HepG2 (cell line): ENCODE results near the gene COBLL1. TPM values are rescaled to one million over a fixed set of nuclear protein-coding genes. Genes with fewer than 3 reads are reported as not detected.

Experiments
- ATAC-seq: fragments of 200-7000 bp; cut with Tn5 transposase; 3 replicates; pipeline ENCODE4 v1.9.1; 2020; ENCODE audit warnings: mild to moderate bottlenecking, moderate library complexity
- BruUV-seq: library from RNA; stranded (reverse); fragments of 400-500 nt; replicated peaks from 2 replicates; lab custom pipeline; 2021; lab: Mats Ljungman, UMichigan
- CTCF ChIA-PET: fragments of 300-600 bp; formaldehyde crosslinking; extraction: SDS; loops from one replicate; lab custom pipeline; 2021; ENCODE audit warnings: low total read pairs, inconsistent platforms, low intra/inter-chr PET ratio; lab: Yijun Ruan, JAX
- POLR2A ChIA-PET: fragments of 350-600 bp; sonication (Branson Sonifier 250); formaldehyde crosslinking; loops from one replicate; lab custom pipeline; 2020; ENCODE audit warnings: antibody characterized with exemption, inconsistent platforms; lab: Yijun Ruan, JAX
- DNase-seq: peaks from one replicate; pipeline ENCODE4 v3.0.0-alpha.2; 2015; ENCODE audit warnings: low spot score
- FAIRE-seq: peaks from 3 replicates; lab custom pipeline; 2011; peaks lifted over from hg19 to GRCh38; lab: Jason Lieb, UNC
- H2AFZ ChIP-seq: one replicate; pipeline ENCODE4 v1.6.1; 2011; ENCODE audit warnings: low read length, inconsistent platforms
- H3K27ac ChIP-seq: fragments of 300-600 bp; 3 replicates; pipeline ENCODE4 v1.8.0; 2011; ENCODE audit warnings: mixed run types, mild to moderate bottlenecking, mixed read lengths, low read length, inconsistent platforms; ENCODE audit not compliant: insufficient read depth; ENCODE audit errors: extremely low read length
- H3K27me3 ChIP-seq, 2 experiments: fragments of 200-600 bp in 1 of 2; 2 replicates in 1 of 2; 3 replicates in 1 of 2; pipeline versions ENCODE4 v1.6.0 to v1.8.0; 2011; ENCODE audit warnings: low read length in 2 of 2, mild to moderate bottlenecking in 2 of 2, moderate library complexity in 2 of 2, inconsistent platforms in 1 of 2; ENCODE audit not compliant: insufficient read depth in 2 of 2, control insufficient read depth in 1 of 2
- H3K36me3 ChIP-seq, 2 experiments: fragments of 200-600 bp in 1 of 2; replicated peaks in 1 of 2; 2 replicates in 1 of 2; 3 replicates in 1 of 2; pipeline versions ENCODE4 v1.5.1 to v1.8.0; 2011; ENCODE audit warnings: low read length in 2 of 2, inconsistent platforms in 1 of 2; ENCODE audit not compliant: insufficient read depth in 2 of 2, control insufficient read depth in 1 of 2
- H3K4me1 ChIP-seq: 2 replicates; pipeline ENCODE4 v1.5.1; 2012; ENCODE audit warnings: low read length, inconsistent platforms; ENCODE audit not compliant: insufficient read depth
- H3K4me2 ChIP-seq: 2 replicates; pipeline ENCODE4 v1.6.0; 2011; ENCODE audit warnings: low read depth, low read length, inconsistent platforms
- H3K4me3 ChIP-seq, 3 experiments: fragments of 200-600 bp in 1 of 3; sonication (generic), shearing (Covaris generic) in 1 of 3; replicated peaks in 1 of 3; 2 replicates each; pipeline ENCODE4 v1.5.1; 2011 to 2016; ENCODE audit warnings: low read length in 3 of 3, inconsistent platforms in 2 of 3, low read depth in 2 of 3, mild to moderate bottlenecking in 2 of 3, control low read depth in 1 of 3, mixed read lengths in 1 of 3; ENCODE audit not compliant: insufficient read depth in 1 of 3
- H3K79me2 ChIP-seq: one replicate; pipeline ENCODE4 v1.6.1; 2011; ENCODE audit warnings: low read length, inconsistent platforms; ENCODE audit not compliant: insufficient read depth
- H3K9ac ChIP-seq: 2 replicates; pipeline ENCODE4 v1.6.0; 2011; ENCODE audit warnings: mild to moderate bottlenecking, low read depth, low read length, inconsistent platforms; ENCODE audit not compliant: insufficient read depth
- H3K9me3 ChIP-seq: 2 replicates; pipeline ENCODE4 v1.5.1; 2012; ENCODE audit warnings: mild to moderate bottlenecking, low read length
- H4K20me1 ChIP-seq: 2 replicates; pipeline ENCODE4 v1.6.0; 2011; ENCODE audit warnings: inconsistent platforms, mild to moderate bottlenecking, low read length, moderate library complexity; ENCODE audit not compliant: insufficient read depth
- ARID2 ChIP-seq: sonication (generic); formaldehyde crosslinking; IDR thresholded peaks from 2 replicates; pipeline ENCODE4 v1.8.1; 2022; ENCODE audit warnings: mild to moderate bottlenecking, missing genetic modification reagents, borderline replicate concordance
- ASH2L ChIP-seq: fragments of 300-600, 200-600 bp; sonication (generic); IDR thresholded peaks from 2 replicates; pipeline ENCODE4 v1.7.0; 2017; ENCODE audit warnings: low read depth, mild to moderate bottlenecking, moderate library complexity, mixed read lengths, low read length; ENCODE audit not compliant: insufficient read length
- ATF1 ChIP-seq: IDR thresholded peaks from 2 replicates; pipeline ENCODE4 v1.6.1; 2016; ENCODE audit warnings: mild to moderate bottlenecking, control low read depth
- ATF7 ChIP-seq, 2 experiments: fragments of 450-650 bp in 1 of 2; sonication (generic) in 1 of 2; formaldehyde crosslinking in 1 of 2; IDR thresholded peaks; 2 replicates each; pipeline versions ENCODE4 v1.4.0 to v1.6.1; 2016 to 2020; ENCODE audit warnings: antibody characterized with exemption in 1 of 2, mild to moderate bottlenecking in 1 of 2, missing genetic modification reagents in 1 of 2
- DNMT1 ChIP-seq: sonication (generic); formaldehyde crosslinking; IDR thresholded peaks from 2 replicates; pipeline ENCODE4 v1.5.1; 2020; ENCODE audit warnings: mild to moderate bottlenecking, missing genetic modification reagents
- FOSL1 ChIP-seq: sonication (generic); formaldehyde crosslinking; IDR thresholded peaks from 2 replicates; pipeline ENCODE4 v1.9.0; 2021; ENCODE audit warnings: missing genetic modification reagents, borderline replicate concordance
- KAT7 ChIP-seq: IDR thresholded peaks from 2 replicates; pipeline ENCODE4 v1.6.1; 2018; ENCODE audit warnings: borderline replicate concordance, missing compliant biosample characterization
- NFATC3 ChIP-seq: sonication (generic); formaldehyde crosslinking; IDR thresholded peaks from 2 replicates; pipeline ENCODE4 v1.5.1; 2020; ENCODE audit warnings: mild to moderate bottlenecking, missing genetic modification reagents
- NFYB ChIP-seq: sonication (generic); formaldehyde crosslinking; IDR thresholded peaks from 2 replicates; pipeline ENCODE4 v1.4.0; 2020; ENCODE audit warnings: missing genetic modification reagents
- PAF1 ChIP-seq: IDR thresholded peaks from 2 replicates; pipeline ENCODE4 v1.6.1; 2016; ENCODE audit warnings: missing genetic modification reagents, missing compliant biosample characterization
- SP5 ChIP-seq: IDR thresholded peaks from 2 replicates; pipeline ENCODE4 v1.6.1; 2016; ENCODE audit warnings: low read depth, borderline replicate concordance
- YEATS2 ChIP-seq: sonication (generic); formaldehyde crosslinking; IDR thresholded peaks from 2 replicates; pipeline ENCODE4 v1.4.0; 2020; ENCODE audit warnings: missing genetic modification reagents, borderline replicate concordance
- ZNF20 ChIP-seq: sonication (generic); formaldehyde crosslinking; IDR thresholded peaks from 2 replicates; pipeline ENCODE4 v1.4.0; 2020; ENCODE audit warnings: mild to moderate bottlenecking, moderate library complexity, missing genetic modification reagents
- ZNF749 ChIP-seq: sonication (generic); formaldehyde crosslinking; IDR thresholded peaks from 2 replicates; pipeline ENCODE4 v1.8.0; 2022; ENCODE audit warnings: mild to moderate bottlenecking, missing genetic modification reagents, moderate library complexity, borderline replicate concordance
- WGBS: methylation state at CpG from one replicate; pipeline ENCODE4 v1.1.6; 2017; ENCODE audit warnings: low lambda C conversion rate; 5-methylcytosine and 5-hydroxymethylcytosine counted together
- in situ Hi-C: cut with HindIII; loops from 2 replicates; pipeline ENCODE4 v1.10.0; 2017; ENCODE audit warnings: low pct_unique_long_range_greater_than_20kb; ENCODE audit not compliant: extremely low pct_ligation_motif_present
- intact Hi-C: fragments of 100-400 bp; cut with micrococcal nuclease; formaldehyde crosslinking; loops from one replicate; pipeline ENCODE4 v1.10.0; 2022; ENCODE audit not compliant: unreplicated experiment
- polyA plus RNA-seq, 8 experiments: library from polyadenylated mRNA; depleted of rRNA in 3 of 8; stranded (reverse) in 7 of 8; unstranded in 1 of 8; fragments of >200 nt; fragmentation: Illumina TruSeq in 4 of 8; extraction: Trizol in 4 of 8; gene quantifications; 2 replicates each; pipeline versions ENCODE4 v1.2.1 to v1.2.3, GENCODE V29; 2011 to 2016; ENCODE audit warnings: low read depth in 4 of 8, missing spikeins in 1 of 8, mixed read lengths in 1 of 8; ENCODE audit not compliant: insufficient read depth in 1 of 8
- total RNA-seq, 5 experiments: library from RNA; depleted of rRNA; stranded (reverse); fragments of >200 nt; fragmentation: Illumina TruSeq; extraction: Trizol; gene quantifications; 2 replicates each; pipeline ENCODE4 v1.2.3, GENCODE V29; 2016; ENCODE audit warnings: low read depth in 1 of 5

COBLL1 gene
- total and polyA plus RNA-seq, 2 of the 13 experiments (the other 11 are each of a cell fraction or from before 2014, with no cell fraction given), result 32.6 to 86.8 TPM

GRCh38 chr2:164849506-164849905 is 7.9 kb upstream of the COBLL1 start:
- Histone ChIP-seq H4K20me1 (no peaks in the 10 kb centered on the region), H2AFZ (no peak overlapping the region), H3K9me3 (no peaks in the 10 kb centered on the region), H3K27me3 (no peaks in the 10 kb centered on the region), H3K36me3 (no peaks in the 10 kb centered on the region), H3K9ac (no peak overlapping the region), H3K4me3 (no peak overlapping the region)
- FAIRE-seq, result no peak
- intact Hi-C loops (no loop called here), in situ Hi-C loops (no loop called here)
- no TSS peak for BruUV-seq
- WGBS, result 93% methylated on average over 1 of the region's 1 CpG
- no peak for ATAC-seq
- TF ChIP-seq SP5 (CRISPR knock-in tag), result no peak
- no peak for TF ChIP-seq NFYB (CRISPR knock-in tag)
- TF ChIP-seq NFATC3 (CRISPR knock-in tag), result no peak
- TF ChIP-seq ARID2 (CRISPR knock-in tag), result no peak
- no peak for TF ChIP-seq DNMT1 (CRISPR knock-in tag)
- TF ChIP-seq ZNF20 (CRISPR knock-in tag), result no peak
- TF ChIP-seq ASH2L, result no peak
- no peak for TF ChIP-seq ZNF749 (CRISPR knock-in tag)
- TF ChIP-seq ATF1 (CRISPR knock-in tag), result no peak
- TF ChIP-seq ATF7 (IDR thresholded peaks at IDR 0.05), result no peak
- no peak for TF ChIP-seq ATF7 (CRISPR knock-in tag; IDR thresholded peaks at IDR 0.05)
- no peak for TF ChIP-seq FOSL1 (CRISPR knock-in tag)
- no peak for TF ChIP-seq PAF1 (CRISPR knock-in tag)
- no peak for TF ChIP-seq KAT7 (CRISPR knock-in tag)
- TF ChIP-seq YEATS2, result no peak
- TF ChIP-seq, all 625 proteins: peak for 0
- no peak overlapping the region for H3K4me2 ChIP-seq
- 0 out of 2 replicates have a peak, but pooled peaks cover 7% of the 10 kb centered on the region for H3K4me1 ChIP-seq
- DNase-seq, result no peak
- POLR2A ChIA-PET, result interaction anchor here (0.5 kb wide), 1 partner anchor 49 kb away, joined by 4 read pairs; no protein-coding TSS in a partner anchor
- CTCF ChIA-PET, result no interaction called here
- no peak overlapping the region for H3K27ac ChIP-seq
- H3K79me2 ChIP-seq, result no peaks in the 10 kb centered on the region
